Amniotic stem cell (primary cell): Measurements from ENCODE around the gene TAX1BP3.
"Not testable (repeated sequence)": the region's sequence is repeated elsewhere in the genome, so short reads cannot be mapped to it uniquely, and the experiment has no call there.

Source experiments
- DNase-seq: peaks from one replicate; lab custom pipeline; 2025; lab: John Stamatoyannopoulos, UW

The TAX1BP3 gene, protein sequence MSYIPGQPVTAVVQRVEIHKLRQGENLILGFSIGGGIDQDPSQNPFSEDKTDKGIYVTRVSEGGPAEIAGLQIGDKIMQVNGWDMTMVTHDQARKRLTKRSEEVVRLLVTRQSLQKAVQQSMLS

DNA sequence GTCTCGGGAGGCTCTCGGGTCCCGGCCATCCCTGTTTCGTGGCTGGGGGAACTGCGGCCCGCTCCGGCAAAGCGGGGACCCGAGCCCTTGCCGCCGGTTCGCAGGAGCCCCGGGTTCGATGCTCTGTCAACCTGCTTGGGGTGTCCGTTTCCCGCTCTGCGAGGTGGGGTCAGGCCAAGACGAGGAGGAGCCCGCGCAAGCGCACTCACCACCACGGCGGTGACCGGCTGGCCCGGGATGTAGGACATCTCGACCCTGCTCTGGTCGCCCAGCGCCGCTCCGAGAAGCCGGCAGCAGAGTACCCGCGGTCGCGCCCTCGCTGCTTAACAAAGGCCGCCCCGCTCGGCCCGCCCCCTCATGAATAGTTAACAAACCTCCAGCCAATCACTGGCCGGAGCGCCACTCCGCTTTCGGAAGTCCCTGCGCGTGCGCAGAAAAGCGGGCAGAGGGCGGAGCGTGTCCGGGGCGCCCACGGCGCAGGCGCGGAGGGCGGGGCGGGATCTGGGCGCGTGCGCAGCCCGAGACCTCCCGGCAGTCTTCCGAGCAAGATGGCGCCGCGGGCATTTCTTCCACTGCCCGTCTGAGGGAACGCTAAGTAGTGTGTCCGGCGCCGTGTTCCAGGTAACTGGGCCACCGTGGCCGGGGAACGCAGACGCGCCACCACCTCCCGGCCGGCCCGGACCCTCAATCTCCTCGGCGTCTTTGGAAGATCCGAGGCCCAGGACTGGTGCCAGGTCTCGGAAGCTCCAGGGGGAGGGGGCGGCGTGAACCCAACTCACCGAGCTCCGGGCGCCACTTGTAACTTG, at the start of gene TAX1BP3, which contains the start of gene EMC6:
TSS of gene TAX1BP3 (minus strand) at position 300 of the 806 bp plus-strand sequence. CDS start at position 248, 52 bp downstream.
TSS of gene EMC6 (plus strand) at position 534 of the 806 bp plus-strand sequence. CDS start 335 bp downstream, outside the sequence.
- DNase-seq, result peak; percentile 96

DNA sequence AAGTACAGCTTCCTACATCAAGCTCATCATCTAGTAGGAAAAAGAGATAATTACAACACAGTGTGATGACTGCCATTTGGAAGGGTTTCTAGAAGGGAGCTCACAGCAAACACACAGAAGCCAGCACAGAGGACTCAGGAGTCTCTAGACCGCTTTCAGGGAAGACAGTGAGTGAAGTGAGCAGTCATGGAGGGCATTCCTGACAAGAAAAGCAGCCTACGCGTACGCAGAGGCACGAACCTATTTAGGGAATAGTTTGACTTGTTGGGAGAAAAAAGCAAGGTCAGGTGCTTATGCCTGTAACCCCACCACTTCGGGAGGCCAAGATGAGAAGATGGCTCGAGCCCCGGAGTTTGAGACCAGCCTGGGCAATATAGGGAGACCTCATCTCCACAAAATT, 46.9 kb upstream of the TAX1BP3 start:
- no peak for DNase-seq

DNA sequence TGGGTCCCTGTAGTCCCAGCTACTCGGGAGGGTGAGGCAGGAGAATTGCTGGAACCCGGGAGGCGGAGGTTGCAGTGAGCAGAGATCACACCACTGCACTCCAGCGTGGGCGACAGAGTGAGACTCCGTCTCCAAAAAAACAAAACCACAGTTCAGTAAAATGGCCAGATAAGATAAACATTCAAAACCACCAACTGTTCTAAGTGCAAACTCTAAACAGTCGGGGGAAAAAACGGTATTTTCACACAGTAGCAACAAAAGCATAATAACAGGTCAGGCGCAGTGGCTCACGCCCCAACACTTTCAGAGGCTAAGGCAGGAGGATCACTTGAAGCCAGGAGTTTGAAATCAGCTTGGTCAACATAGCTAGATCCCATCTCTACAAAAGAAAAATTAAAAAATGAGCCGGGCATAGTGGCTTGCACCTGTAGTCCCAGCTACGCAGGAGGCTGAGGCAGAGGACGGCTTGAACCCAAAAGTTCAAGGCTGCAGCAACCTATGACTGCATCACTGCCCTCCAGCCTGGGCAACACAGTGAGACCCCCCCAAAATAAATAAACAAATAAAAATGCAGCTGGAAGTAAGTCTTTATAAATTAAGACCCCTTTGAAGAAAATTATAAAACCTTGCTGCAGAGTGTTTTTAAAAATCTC, 44.6 kb upstream of the TAX1BP3 start:
- DNase-seq, result no peak

DNA sequence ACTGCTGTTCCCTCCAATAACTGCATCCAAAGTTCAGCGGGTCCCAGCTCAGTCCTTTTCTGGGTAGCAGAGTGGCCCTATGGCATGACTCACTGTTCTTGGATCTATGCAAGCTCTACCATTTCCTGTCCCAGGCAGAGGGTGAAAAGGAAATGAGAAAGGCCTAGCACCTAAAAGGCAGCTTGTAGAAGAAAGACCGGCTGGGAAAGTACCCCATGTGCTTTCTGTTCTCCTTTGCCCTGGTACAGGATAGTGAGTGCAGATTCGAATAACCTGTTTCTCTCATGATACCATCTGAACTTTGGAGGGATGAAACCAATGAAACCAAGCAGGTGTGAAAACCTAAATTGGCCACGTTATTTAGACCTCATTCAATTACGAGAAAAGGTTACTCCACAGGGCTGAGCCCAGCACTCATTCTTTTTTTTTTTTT, 42.6 kb upstream of the TAX1BP3 start:
- no peak for DNase-seq

DNA sequence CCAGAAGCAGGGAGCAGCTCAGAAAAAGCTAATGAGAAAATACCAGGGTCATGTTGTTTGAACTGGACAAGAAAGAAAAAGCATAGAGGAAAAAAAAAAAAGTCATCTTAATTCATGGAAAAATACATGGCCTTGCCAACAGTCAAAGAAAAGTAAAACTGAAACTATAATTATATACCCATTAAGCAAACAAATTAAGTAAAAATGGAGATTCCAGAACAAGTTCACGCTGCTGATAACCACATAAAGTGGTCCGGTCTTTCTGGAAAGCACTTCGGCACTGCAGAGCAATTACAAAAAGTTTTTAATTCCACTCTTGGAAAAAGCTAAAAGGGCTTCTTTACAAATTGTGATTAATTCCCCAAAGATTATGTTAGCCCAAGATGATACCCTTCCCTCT, 40.0 kb upstream of the TAX1BP3 start:
- no peak for DNase-seq

DNA sequence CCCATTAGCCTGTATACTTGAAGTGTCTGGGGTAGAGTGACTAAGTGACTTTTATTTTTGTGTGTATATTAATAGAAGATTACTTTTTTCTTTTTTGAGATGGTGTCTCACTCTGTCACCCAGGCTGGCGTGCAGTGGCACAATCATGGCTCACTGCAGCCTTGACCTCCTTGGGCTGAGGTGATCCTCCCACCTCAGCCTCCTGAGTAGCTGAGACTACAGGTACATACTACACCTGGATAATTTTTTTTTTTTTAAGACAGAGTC, 37.3 kb upstream of the TAX1BP3 start:
- not testable (repeated sequence) for DNase-seq

DNA sequence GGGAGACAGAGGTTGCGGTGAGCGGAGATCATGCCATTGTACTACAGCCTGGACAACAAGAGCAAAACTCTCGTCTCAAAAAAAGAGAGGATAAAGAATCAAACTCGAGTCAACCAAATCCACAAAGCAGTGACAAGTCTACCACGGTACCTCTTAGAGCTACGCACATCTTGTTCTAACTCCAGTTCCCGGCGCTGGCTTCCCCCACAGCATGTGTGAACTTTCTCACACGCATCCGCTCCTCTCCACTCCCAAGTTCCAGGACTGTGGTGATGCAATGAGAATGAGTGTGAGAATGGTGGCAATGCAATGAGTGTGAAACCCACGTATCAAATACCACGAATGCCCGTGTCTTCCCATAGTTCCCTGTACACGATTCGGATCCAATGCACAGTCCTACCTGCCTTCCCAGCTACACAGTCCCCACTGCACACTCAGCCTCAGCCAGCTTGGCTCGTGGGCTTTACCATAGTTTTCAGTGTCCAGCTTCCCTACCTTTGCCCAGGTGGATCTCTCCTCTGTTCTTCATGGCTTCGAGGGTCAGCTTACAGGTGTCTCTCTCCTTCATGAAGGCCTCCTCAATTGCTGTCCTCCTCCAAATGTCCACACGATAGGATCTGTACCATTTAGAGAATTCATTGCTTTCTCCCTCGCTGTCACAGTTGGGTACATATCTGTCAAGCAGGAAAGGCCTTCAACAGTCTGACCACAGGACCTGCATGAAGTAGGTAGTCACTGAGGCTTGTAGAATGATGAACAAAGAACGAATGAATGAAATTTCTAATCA, 36.7 kb upstream of the TAX1BP3 start:
- DNase-seq, result no peak

DNA sequence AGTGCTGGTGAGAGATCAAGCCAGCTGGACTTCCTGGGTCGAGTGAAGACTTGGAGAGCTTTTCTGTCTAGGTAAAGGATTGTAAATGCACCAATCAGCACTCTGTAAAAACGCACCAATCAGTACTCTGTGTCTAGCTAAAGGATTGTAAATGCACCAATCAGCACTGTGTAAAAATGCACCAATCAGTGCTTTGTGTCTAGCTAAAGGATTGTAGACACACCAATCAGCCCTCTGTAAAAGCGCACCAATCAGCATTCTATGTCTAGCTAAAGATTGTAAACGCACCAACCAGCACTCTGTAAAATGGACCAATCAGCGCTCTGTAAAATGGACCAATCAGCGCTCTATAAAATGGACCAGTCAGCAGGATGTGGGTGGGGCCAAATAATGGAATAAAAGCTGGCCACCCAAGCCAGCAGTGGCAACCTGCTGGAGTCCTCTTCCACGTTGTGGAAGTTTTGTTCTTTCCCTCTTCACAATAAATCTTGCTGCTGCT, 33.7 kb upstream of the TAX1BP3 start:
- DNase-seq, result not testable (repeated sequence)

DNA sequence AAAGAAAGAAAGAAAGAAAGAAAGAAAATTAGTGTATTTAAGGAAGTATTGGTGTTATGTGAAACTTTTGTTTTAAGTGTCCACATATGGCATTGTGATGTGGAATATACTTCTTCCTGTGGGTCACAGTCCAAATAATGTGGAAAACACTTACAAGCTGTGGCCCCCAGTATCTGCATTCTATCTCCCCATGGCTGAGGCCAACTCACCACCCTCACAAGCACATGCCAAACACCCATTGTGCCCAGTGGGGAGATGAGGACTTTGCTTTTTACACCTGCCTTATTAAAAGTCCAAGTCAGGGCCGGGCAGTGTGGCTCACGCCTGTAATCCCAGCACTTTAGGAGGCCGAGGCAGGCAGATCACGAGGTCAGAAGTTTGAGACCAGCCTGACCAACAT, 31.6 kb upstream of the TAX1BP3 start:
- DNase-seq, result no peak

DNA sequence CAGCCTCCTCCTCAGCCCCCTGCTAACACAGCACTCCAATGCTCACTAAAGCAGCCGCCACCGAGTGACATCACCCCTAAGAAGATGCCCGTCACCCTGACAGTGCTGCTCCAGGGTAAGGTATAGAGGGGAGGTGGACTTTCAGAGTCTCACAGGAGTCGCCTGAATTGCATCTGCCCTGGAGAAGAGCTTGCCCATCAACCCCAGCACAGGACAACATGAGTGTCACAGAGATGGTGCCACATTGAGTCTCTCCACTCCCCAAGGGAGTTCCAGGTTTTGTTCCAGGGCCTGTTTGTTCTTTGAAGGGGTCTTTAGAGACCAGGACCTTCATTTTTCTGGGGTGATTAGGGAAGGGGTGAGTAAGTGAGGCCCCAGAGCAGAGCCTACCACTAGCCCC, 29.8 kb upstream of the TAX1BP3 start:
- no peak for DNase-seq

DNA sequence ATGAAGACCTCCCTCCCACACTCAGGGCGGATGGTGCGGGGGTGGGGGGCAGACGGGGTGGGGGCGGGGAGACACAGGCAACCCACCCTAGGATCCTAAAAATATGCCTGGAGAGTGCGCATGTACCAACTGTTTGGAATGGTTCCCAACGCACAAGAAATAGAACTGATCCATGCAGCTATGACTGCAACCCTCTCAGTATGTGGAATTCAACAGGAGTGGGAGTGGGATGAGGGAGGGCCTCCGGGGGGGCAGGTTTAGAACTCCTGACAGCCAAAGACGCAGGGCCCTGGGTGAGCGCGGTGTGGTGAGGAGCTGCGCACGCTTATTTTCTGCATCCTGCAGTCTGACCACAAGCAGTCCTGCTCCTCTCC, 28.7 kb upstream of the TAX1BP3 start:
- DNase-seq, result no peak

DNA sequence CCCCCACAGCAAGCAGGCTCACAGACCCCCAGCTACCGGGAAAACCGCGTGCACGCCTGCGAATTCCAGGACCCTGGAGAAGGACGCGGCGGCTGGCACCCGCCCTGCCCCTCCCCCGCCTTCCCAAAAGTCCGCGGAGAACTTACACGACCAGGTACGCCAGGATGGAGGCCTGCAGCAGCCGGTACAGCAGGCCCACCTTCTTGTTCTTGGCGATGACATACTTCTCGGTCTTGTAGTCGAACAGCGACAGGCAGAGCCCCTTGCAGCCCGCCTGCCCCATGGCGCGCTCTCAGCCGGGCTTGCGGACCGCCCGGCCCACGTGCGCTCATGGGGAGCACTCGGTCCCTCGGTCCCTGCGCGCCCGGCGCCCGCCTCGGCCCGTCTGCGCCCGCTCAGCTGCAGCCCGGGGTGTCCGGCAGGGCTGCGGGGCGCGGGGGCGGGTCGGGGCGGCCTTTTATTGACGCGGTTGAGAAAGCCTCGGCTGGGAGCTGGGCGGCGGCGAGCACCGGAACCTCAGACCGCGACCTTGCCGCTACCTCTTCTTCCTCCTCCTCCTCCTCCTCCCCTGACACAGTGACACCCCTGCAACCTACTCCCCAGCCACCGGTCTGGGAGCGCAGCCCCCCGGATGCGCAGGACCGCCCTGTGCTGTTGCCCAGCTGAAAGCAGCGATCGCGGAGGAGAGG, 27.5 kb upstream of the TAX1BP3 start, which contains the start of gene P2RX5:
TSS of gene P2RX5 (minus strand) at position 433 of the 689 bp plus-strand sequence. CDS start at position 283, 150 bp downstream.
- DNase-seq, result no peak

DNA sequence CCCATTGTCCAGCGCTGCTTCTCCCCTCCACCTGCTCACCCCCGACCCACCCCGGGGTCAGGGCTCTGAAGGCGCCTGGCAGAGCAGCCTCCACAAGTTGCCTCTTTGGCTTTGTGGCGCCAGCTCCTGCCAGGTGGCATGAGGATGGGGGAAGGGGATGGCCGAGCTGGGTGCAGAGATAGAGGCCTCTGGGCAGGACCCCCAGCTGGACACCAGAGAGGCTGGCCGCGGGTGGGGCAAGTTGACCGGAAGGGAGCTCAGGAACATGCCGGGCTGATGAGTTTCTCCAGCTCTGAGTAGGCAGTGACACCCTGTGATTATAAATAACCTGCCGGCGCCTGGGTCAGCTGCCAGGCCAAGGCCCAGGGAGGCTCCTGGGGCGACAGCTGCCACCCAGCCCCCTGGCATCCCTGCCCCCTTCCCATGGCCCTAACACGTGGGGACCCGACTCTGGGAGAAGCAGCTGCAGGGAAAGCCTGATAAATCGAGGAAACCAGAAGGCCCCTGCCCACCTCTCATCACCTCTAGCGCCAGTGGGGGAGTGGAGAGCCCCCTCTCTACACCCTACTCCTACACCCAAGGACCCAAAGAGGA, 26.8 kb upstream of the TAX1BP3 start:
- DNase-seq, result no peak

DNA sequence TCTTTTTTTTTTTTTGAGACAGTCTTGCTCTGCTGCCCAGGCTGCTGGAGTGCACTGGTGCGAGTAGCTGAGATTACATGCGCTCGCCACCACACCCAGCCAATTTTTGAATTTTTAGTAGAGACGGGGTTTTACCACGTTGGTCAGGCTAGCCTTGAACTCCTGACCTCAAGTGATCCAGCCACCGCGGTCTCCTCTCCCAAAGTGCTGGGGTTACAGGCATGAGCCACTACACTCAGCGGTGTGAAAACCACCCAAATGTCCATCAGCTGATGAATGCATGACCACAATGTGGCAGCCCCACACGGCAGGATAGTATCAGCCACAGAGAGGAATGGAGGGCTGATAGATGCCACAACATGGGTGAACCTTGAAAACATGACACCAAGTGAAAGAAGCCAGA, 25.5 kb upstream of the TAX1BP3 start:
- no peak for DNase-seq

DNA sequence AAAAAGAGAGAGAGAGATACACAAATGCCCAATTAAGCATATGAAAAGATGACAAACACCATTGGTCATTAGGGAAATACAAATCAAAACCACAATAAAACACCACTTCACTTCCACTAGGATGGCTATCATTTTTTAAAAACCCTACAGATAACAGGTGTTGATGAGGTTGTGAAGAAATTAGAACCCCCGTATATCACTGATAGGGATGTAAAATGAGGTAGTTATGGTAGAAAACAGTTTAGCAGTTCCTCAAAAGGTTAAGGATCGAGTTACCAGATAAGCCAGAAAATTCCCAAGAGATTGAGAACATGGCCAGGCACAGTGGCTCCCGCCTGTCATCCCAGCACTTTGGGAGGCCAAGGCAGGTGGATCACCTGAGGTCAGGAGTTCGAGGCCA, 24.8 kb upstream of the TAX1BP3 start:
- DNase-seq, result no peak

DNA sequence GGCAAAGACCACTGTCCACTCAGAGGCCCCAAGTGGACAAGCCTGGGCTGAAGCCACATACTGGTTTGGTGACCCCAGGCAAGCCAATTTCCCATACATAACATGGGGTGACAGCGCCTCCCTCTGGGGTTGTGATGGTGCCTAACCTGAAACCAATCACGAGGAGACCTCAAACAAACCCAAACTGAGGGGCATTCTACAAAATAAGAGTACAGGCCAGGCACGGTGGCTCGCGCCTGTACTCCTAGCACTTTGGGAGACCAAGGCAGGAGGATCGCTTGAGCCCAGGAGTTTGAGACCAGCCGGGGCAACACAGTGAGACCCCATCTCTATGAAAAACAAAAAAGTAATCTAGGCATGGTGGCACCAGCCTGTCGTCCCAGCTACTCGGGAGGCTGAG, 24.0 kb upstream of the TAX1BP3 start:
- no peak for DNase-seq

DNA sequence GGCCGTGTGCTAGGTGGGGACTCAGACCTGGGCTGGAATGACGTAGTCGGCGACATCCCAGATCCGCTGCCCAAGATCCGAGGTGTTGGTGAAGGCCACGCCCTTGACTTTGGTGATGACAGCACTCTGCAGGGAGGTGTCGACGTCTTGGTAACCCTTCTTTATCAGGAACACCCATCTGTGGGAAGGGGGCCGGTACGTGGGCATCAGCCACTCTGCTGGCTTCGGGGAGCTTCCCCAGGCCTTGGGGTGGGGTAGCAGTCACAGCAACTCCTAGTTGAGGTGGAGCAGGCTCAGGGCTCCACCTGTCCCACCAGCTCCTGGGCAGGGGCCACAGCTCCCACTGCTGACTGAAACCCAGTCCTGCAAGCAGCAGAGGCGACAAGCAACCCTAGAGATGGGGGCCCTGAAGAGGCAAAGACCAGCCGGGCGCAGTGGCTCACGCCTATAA, 23.3 kb upstream of the TAX1BP3 start:
- no peak for DNase-seq

DNA sequence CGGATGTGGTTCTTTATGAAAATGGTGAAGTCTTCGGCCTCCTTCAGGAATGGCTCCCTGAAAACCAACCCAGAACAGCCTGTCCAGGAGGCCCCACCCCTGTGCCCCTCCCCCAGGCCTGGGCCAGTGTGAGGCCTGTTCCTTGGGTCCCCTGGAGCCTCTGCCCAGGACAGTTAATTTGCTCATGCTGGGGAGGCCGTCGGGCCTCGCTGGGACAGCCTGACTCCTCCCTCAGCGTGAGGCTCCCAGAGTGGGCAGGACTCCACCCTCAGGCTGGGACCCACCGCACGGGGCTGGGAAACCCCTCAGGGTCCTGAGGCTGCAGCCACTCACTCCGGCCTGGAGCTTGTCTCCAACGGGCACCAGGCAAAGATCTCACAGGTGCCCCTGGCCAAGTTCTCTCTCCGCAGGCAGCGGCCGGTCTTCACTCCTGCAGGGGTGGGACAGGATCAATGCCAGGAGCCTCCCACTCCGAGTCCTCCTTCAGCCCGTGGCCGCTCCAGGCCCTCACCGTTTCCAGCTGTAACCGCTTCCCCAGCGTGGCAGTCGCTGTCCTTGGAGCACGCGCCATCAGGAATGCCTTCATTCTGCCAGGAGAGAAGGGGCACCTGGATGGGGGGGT, 21.8 kb upstream of the TAX1BP3 start:
- DNase-seq, result no peak

DNA sequence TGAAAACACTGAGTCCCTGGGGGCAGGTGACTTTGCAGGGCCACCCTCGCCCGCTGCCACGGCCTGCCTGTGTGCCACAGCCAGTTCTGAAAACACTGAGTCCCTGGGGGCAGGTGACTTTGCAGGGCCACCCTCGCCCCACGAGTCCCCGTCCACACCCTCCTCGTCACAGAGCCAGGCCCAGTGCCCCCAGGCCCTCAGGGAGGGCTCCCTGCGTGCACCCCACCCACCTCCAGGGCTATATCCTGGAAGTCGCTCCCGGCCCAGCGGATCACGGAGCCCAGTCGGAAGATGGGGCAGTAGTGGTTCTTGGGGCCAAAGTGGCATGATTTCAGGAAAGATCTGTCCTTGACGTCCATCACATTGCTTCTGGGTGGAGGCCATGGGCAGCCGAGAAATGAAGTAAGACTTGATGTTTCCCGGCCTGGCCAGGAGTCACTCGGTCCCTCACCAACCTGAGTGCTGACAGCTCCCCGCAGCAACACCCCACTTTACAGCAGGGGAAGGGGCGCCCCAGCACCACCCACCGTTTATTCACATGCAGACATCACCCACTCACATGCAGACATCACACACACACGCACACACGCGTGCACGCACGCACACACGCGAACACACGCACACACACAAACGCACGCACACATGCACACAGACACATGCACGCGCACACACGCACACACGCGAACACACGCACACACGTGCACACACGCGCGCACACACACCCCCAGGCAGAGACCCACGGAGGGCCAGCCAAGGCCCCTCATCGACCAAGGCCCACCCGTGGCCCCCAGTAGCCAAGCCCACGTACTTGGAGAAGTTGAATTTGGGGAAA, 21.1 kb upstream of the TAX1BP3 start:
- no peak for DNase-seq

DNA sequence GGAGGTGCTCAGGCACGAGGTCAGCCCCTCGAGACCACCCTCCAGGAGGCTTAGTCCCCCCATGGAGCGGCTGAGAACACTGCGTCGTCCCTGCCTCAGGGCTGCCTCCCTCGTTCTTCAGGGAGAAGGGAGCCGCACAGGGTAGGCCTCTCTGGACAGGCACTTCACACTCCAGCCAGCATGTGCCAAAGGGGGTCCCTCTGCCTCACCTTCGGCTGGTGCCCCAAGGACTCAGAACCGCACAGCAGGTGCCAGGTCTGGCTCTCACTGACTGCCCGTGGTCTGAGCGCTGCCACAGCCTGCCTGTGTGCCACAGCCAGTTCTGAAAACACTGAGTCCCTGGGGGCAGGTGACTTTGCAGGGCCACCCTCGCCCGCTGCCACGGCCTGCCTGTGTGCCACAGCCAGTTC, 20.5 kb upstream of the TAX1BP3 start:
- DNase-seq, result no peak
